GM21360 (cell line): ENCODE measurements around the gene COL7A1.
"Not testable (repeated sequence)": the region's sequence is repeated elsewhere in the genome, so short reads cannot be mapped to it uniquely, and the experiment has no call there.

Experiments
- ATAC-seq: cut with Tn5 transposase; IDR thresholded peaks from one replicate; pipeline ENCODE4 v1.9.1; 2021; ENCODE audit warnings: mild to moderate bottlenecking, moderate library complexity; ENCODE audit not compliant: unreplicated experiment

The COL7A1 gene

DNA sequence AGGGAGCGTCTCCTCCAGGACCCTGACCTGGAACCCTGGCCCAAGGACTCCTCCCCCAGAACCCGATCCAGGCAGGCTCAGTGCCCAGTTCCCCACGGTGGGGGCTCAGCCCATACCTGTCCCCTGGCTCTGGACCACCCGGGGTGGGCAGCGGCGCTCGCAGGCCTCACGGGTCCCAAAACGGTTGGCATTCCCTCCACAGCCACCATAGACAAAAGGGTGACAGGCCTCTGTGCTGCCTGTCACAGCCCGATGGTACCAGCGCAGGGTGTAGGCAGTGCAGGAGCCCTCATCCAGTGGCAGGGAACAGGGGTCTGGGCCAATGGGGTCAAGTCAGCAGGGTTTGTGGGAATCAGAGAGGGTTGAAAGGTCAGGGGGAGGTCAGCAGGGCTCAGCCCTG, 30.5 kb downstream of the COL7A1 start:
- ATAC-seq, result no peak

DNA sequence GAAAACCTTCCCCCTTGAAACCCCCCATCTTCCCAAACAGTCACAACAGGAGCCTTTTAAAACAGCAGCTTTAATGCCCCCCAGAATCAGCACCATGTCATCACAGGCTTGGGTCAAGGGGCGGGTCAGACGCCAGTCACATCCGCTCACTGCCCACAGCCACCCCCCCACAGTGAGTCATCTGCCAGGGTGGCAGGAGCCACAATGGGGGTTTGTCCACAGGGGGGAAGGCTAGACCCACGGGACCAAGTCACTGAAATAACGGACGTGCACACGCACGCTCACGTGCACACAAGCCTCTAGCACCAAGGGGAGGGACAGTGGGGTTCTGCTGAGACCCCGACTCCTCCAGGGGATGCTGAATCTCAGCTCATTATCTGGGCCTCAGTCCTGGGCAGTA, 31.1 kb downstream of the COL7A1 start:
- ATAC-seq, result no peak

DNA sequence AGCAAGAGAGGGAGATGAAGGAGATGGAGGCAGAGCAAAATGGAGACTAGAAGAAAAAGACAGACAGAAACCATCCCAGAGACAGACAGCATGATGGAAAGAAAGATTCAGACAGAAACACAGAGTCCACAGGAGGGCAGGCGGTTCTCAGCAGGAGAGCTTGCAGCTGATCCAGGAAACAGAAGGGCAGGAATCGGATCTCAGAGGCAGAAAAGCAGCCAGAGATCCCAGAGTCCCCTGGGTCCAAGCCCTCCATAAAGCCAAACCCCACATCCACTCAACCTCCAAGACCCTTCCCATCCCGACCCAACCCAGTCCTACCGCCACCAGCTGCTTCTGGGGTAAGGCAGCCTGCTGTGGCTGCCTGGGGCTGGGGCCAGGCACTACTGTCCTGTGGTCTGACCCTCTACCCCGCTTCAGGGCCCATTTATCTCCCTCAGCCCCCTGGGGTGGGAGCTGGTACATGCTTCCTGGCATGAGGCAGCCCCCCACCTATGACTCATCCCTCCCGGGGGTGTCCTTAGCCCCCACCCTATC, 31.7 kb downstream of the COL7A1 start, which contains the start of gene UCN2:
Gene UCN2, minus strand, starts transcription at position 400 of the 537 bp plus-strand sequence. CDS start 657 bp downstream, outside the sequence.
- ATAC-seq, result no peak

DNA sequence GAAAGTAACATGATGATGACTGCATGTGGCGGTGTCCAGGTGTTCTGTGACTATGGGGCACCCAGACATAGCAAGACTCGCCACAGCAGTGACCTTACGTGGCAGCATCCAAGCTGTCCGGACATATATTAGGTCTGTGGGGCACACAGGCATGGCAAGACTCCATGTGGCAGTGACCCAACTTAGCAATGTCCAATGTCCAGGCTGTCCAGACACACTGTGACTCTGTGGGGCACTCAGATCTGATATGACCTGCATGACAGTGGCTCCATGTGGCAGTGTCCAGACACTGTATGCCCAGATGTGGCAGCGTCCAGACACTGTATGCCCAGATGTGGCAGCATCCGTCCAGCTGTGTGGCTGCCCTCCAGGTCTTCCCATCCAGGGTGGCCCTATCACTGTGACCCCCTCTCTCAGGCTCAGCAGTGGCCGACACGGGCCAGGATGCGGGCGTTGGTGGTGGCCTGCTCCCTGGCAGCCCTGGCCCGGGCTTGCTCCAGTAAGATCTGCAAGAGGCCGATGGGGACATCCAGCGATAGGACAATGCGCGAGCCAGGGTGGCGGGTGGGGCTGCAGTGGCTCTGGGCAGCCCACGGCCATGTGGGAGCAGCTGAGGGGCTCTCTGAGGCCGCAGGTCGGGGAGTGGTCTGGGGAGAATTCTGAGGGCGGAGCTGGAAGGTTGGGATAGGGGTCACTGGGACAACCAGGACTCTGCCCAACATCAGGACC, 32.6 kb downstream of the COL7A1 start:
- no peak for ATAC-seq

DNA sequence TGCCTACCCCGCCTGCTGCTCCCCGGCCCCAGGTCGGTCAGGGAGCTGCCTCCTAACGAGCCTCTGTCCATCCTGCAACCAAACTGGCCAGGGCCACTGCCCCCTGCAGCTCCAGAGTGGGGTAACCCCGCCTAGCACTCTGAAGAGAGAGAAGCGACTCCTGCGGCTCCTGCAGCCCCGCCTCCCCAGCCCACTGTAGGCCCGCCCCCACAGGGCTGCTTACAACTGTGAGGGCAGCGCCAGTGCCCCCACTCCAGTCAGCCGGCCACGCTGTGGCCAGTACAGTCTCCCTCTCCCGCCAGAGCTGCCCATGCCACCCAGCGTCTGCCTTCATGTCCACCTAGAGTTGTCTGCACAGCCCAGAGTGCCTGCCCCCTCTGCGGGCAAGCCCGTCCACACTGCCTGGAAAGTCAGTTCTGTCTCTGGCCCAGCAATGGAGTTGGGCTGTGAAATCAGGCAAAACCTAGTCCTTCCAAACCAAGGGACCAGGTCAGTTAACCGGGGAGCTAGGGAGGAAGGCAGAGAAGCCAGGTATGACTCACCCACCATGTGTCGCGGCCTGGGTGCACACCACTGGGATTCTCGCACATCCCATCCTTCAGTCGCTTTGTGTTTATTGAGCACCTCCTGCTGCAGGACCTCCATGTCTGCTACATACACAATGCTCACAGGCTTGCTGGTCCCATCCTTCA, 33.9 kb downstream of the COL7A1 start:
- ATAC-seq, result no peak

DNA sequence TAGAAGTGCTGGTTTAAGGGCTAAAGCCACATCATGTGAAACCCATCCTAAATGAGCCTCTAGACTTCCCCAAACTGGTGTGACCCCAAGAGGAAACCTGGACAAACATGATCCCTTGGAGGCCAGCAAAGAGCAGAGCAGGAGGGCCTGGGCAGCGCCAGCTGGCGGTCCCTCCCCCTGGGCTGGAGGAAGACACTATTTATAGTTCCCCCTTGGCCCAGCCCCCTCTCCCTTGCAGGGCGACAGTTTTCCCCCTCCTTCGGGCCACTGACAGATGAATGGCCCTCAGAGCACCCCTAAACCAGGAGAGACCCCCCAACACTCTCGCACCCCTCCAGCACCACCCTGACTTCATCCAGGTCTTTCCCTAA, 34.5 kb downstream of the COL7A1 start:
- ATAC-seq, result no peak

DNA sequence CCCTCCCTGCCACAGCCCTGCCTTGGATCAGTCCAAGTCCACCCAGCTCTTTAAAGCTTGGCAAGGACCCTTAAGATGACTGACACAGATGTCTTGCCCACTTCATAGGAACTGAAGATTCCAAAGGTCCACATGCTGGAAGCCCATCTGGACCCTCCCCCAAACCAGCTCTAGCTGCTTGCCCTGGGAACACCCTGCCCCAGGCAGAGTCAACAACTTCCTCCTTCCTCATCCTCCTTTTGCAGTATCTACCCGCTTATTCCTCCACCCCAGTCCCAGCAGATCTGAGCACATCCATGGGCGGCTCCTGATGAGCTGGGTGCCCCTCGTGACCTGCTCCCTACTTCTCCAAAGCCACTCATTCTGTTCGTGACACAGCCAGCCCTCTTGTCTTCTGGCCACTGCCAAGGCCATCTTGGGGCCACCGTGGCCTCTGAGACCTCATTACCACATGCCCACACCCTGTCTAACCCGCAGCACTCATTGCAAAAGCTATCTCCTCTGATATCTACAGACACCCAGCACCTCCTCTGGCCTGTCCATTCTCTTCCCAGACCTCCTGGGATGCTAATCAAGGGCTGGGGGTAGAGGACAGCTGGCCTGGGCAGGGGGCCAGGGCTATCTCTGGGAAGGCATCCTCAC, 36.5 kb downstream of the COL7A1 start:
- no peak for ATAC-seq

DNA sequence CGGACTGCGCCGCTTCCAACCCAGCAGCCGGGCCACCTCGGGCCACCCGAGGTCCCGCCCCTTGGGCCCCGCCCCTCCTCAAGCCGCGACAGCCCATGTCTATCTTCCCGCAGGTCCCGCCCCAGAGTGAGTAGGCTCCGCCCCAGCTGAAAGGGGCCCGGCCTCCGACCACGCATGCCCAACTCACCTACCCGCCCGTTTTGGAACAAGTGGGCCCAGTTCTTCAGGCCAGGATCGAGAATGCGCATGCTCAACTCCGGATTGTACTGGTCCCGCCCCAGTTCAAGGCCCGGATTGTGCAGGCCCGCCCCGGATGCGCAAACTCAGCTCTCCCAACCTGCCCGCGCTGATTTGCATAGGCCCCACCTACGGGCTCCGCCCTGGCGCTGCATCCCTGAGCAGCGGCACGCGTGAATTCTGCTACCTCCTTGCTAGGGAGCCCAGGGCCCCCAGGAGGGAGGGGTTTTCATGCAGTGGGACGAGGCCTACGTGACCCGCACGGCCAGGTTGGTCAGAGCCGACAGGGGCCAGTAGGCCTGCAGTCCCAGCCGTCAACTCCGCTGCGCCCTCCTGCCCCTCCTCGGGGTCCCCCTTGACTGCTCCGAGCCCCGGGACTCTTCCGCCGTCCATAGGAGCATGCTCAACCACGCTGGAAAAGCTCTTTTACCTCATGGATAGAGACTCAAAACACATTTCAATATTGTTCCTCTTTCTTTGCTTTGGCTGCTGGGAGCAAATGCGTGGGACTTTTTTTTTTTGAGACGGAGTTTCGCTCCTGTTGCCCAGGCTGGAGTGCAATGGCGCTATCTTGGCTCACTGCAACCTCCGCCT, 38.1 kb downstream of the COL7A1 start, which contains the start of gene PFKFB4:
Gene PFKFB4, minus strand, starts transcription at position 8 of the 831 bp plus-strand sequence. CDS start 26 bp downstream, outside the sequence.
- peak; percentile 76 for ATAC-seq

DNA sequence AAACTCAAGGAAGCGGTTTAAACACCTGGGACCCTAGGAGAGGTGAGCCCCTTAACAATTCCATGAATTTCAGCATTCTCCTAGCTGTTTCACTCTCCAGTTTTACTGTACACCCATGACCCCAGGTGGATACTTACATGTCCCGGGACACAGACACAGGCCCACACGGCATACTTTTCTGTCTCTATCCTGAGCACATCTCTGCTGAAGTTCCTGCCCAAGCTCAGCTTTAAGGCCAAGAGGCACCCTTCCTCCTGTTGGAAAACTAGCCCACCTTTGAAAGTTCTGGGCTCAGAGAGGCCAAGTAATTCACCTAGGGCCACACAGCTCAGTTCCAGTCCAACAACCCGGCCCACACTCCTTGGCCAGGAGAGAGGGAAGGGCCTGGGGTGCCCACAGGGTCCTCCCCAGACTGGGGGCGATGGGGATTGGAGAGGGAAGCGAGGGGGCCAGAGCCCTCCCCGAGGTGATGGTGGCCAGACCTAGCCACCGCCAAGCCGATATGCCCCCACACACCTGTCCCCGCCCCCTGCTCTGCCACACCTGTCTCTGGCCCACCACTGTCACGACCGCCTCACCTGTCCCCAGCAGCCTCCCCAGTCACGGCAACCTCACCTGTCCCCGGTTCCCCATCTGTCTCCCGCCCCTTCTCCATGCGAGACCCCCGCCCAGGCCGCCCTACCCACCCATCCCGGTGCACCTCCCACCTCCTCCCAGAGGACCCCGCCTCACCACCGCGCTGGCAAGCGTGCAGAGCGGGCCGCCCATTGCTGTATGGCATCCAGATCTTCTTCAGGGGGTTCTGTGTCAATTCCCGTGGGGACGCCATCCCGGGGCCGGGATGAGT, 39.0 kb downstream of the COL7A1 start:
- no peak for ATAC-seq

DNA sequence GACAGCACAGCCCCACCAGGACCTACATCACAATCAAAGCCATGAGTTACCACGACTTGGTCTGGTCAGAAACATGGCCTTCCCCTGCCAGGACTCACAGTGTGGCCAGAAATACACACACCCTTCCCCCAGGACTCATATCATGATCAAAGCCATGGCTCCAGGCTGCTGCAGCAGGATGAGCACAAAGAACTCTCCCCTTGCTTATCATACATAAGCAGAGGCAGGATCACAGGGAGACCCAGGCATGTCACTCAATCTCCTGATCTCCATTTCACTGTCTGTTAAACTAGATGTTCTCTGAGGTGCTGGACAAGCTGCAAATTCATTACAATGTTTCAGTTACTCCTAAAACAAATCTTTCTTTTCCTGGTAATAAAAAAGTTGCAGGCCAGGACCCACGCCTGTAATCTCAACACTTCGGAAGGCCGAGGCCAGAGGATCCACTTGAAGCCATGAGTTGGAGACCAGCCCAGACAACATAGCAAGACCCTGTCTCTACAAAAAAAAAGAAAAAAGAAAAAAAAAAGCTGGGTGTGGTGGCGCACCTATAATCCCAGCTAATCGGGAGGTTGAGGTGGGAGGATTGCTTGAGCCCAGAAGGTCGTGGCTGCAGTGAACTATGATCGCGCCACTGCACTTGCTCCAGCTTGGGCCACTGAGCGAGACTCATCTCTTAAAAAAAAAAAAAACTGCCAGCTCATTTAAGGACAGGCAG, 39.7 kb downstream of the COL7A1 start:
- no peak for ATAC-seq

DNA sequence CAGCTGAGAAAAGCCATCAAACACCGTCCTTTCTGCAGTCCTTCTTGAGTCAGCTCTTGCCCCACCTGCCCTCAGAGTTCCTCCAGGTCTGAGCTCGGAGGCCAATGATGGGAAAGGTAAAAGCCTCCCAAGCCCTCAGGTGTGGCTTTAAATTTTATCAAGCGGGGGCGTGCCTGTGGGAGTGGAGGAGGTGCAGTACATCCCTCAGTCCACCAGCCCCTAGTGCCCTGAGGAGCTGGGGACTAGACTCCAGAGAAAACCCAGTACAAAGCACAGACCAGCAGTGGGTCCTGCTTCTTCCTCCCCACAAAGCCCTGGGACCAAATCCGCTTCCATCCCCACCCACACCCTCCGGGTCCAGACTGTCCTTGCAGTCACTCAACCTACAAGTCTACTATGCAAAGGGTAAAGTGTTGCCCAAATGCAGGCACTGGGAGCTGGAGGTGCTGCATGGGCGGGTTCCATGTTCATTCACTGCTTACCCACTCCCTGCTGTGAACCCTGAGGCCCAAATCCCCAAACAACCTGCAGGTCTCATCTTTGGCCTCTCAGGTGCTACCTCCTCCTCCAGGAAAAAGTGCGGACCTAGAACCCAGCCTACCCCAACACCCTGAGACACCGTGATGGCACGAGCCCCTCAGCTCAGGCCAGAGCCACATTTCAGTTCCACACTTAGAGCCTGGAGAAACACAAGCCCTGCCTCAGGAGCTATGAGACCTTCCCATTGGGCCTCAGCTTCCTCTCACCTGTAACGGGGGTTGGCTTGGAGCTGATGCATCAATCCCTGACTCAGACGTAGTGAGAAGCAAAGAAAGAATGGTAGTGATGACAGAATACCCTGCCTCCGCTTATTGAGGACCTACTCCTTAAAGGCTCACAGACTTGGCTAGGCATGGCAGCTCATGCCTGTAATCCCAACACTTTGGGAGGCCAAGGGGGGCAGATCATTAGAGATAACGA, 41.0 kb downstream of the COL7A1 start:
- no peak for ATAC-seq

DNA sequence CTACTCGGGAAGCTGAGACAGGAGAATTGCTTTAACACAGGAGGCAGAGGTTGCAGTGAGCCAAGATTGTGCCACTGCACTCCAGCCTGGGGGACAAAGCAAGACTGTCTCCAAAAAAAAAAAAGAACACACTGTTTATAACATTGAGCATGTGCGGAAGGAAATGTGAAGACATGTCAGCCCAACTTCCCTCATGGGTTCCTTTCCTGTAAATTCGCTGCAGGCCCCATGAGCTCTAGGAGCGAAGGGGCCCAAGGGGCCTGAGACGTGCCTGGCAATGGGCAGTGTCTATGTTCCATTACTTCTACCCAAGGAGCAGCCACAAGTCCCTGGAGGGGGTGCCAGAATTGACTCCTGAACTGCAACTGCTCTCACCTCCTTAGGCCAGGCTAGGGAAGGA, 41.8 kb downstream of the COL7A1 start:
- no peak for ATAC-seq

DNA sequence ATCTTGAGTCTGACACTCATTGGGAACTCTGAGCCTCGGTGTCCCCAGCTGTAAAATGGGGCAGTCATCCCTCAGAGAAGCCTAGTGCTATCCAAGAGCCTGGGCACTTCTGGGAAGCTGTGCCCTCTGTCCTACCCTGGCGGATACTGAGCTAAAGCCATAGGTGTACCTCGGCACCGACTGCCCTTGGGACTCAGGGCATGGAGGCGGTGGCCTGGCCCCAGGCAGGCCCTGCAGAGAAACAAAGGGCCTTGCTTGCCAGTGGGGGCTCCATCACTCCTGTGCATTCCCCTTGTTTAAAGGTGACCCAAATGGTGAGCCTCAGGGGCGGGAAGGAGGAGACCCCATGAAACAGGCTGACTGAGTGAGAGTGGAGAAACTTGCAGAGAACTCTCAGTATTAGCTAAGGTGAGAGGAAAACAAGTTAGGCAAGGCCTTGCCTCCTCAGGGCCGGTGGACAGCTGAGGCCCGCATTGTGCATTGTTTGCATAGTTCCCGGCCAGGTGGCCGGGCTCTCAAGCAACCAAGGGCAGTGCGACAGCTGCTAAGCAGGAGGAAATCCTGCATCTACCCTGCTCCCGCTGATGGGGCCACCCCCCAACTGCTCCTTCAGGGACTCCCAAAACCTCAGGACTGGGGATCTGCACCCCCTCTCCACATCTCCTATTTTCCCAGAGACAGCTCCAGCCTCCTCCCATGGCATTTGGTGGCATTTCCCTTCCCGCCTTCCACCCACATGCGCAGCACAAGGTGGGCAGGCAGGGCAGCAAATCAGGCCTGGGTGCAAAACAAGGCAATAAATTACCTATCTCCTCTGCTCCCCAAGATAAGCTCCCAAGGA, 42.8 kb downstream of the COL7A1 start:
- no peak for ATAC-seq

DNA sequence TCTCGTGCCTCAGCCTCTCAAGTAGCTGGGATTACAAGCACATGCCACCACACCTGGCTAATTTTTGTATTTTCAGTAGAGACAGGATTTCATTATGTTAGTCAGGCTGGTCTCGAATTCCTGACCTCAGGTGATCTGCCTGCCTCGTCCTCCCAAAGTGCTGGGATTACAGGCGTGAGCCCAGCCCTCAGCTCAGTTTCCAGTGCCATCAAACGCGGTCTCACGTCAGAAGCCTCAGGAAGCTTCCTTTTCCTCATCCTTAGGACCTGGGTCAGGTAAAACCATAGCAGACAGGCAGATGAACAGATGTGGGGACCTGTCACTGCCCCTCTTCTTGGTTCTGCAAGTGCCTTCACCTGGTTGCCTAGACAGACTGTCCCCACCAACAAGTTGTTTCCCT, 43.5 kb downstream of the COL7A1 start:
- ATAC-seq, result not testable (repeated sequence)

DNA sequence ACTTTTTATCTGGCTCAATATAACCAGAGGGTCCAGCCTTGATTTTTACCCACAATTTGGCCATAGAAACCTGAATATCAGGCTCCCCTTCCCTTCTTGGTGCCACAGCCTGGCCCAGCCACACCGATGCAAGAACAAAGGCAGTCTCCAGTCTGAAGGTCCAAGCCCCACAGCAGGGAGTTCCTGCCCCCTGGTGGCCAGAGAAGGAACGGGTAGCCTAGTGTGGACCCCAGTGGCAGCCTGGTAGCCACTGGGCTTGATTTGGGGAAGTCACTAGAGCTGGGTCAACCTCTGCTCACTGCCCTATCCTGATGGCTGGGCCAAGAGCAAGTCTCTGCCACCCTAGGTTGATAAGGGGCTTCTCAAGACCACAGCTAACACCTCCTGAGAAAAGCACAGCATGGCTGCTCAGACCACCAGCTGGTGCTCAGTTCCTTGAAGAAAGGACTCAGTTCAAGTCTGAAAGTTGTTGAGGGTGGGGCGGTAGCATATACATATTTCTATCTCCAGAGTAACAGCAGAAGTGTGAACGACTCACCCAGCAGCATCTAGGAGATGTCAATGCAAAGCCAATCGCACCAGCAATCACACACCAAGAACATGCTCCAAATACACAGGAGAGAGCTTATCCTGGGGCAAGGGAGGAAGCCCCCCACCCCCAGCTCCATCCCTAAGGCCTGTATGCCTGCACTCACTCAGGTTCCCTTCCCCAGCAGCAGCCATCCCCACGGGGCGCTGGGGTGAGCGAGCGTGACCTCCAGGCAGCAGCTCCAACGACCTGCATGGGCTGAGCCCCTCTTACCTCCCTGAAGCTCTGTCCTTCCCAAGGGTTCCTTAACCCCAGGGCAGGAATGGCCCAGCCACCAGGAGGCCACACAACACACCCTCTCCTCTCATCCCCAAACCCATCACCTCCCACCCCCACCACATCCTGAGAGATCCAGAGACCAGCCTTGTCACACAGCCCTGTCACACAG, 46.1 kb downstream of the COL7A1 start:
- peak; percentile 60 for ATAC-seq

DNA sequence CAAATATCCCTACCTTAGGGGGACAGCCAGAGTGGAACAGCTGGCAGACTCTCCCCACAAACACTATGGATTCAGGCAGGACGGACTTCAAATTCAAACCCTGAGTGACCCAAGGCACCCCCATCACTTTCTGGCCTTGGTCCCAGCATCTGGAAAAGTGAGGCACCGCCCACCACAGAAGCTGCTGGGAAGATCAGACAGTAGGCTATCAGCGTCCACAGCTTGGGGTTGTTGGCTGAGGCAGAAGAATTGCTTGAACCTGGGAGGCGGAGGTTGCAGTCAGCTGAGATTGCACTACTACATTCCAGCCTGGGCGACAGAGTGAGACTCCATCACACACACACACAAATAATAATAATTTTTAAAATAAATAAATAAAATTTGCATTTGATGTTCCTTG, 47.0 kb downstream of the COL7A1 start:
- no peak for ATAC-seq
